HG02884 (cell line): ENCODE results near the gene SMIM26.
"Not testable (repeated sequence)": the region's sequence is repeated elsewhere in the genome, so short reads cannot be mapped to it uniquely, and the experiment has no call there.

Experiments
- ATAC-seq: cut with Tn5 transposase; IDR thresholded peaks from one replicate; pipeline ENCODE4 v1.9.1; 2021; ENCODE audit warnings: mild to moderate bottlenecking, moderate library complexity; ENCODE audit not compliant: unreplicated experiment

SMIM26 gene

GRCh38 chr20:18566892-18567738 lies at the start of gene SMIM26:
TSS of gene SMIM26 (plus strand) at chr20:18567432. CDS start at chr20:18567479, 47 bp downstream.
- ATAC-seq: peak; percentile 99

- not testable (repeated sequence) for ATAC-seq
Observed at GRCh38 chr20:18522066-18522465, 45.2 kb upstream of the SMIM26 start.

- ATAC-seq: no peak
Observed at GRCh38 chr20:18523066-18523465, 44.2 kb upstream of the SMIM26 start.

GRCh38 chr20:18524646-18525045 lies 42.6 kb upstream of the SMIM26 start:
- no peak for ATAC-seq

- ATAC-seq: not testable (repeated sequence)
Observed at GRCh38 chr20:18526761-18527160, 40.5 kb upstream of the SMIM26 start.

GRCh38 chr20:18527339-18527738 lies 39.9 kb upstream of the SMIM26 start:
- ATAC-seq: no peak

- no peak for ATAC-seq
Observed at GRCh38 chr20:18527836-18528235, 39.4 kb upstream of the SMIM26 start.

- no peak for ATAC-seq
Observed at GRCh38 chr20:18529041-18529440, 38.2 kb upstream of the SMIM26 start.

GRCh38 chr20:18532626-18533025 lies 34.6 kb upstream of the SMIM26 start:
- no peak for ATAC-seq

GRCh38 chr20:18533491-18533890 lies 33.7 kb upstream of the SMIM26 start:
- no peak for ATAC-seq

- no peak for ATAC-seq
Observed at GRCh38 chr20:18533978-18534644, 33.1 kb upstream of the SMIM26 start.

GRCh38 chr20:18537651-18538050 lies 29.6 kb upstream of the SMIM26 start:
- no peak for ATAC-seq

- no peak for ATAC-seq
Observed at GRCh38 chr20:18541741-18542140, 25.5 kb upstream of the SMIM26 start.

- ATAC-seq: no peak
Observed at GRCh38 chr20:18543216-18543615, 24.0 kb upstream of the SMIM26 start.

- no peak for ATAC-seq
Observed at GRCh38 chr20:18543932-18544331, 23.3 kb upstream of the SMIM26 start.

- no peak for ATAC-seq
Observed at GRCh38 chr20:18545566-18545965, 21.7 kb upstream of the SMIM26 start.

- ATAC-seq: no peak
Observed at GRCh38 chr20:18548465-18548864, 18.8 kb upstream of the SMIM26 start.

GRCh38 chr20:18553746-18554145 lies 13.5 kb upstream of the SMIM26 start:
- ATAC-seq: no peak

GRCh38 chr20:18567739-18568091 lies 483 bp downstream of the SMIM26 start:
- no peak for ATAC-seq

- ATAC-seq: no peak
Observed at GRCh38 chr20:18571009-18571408, 3.8 kb downstream of the SMIM26 start.

- no peak for ATAC-seq
Observed at GRCh38 chr20:18571578-18571977, 4.3 kb downstream of the SMIM26 start.

- no peak for ATAC-seq
Observed at GRCh38 chr20:18577942-18578341, 10.7 kb downstream of the SMIM26 start.
